ENCODE results near the gene TNS1.

The TNS1 gene

DNA sequence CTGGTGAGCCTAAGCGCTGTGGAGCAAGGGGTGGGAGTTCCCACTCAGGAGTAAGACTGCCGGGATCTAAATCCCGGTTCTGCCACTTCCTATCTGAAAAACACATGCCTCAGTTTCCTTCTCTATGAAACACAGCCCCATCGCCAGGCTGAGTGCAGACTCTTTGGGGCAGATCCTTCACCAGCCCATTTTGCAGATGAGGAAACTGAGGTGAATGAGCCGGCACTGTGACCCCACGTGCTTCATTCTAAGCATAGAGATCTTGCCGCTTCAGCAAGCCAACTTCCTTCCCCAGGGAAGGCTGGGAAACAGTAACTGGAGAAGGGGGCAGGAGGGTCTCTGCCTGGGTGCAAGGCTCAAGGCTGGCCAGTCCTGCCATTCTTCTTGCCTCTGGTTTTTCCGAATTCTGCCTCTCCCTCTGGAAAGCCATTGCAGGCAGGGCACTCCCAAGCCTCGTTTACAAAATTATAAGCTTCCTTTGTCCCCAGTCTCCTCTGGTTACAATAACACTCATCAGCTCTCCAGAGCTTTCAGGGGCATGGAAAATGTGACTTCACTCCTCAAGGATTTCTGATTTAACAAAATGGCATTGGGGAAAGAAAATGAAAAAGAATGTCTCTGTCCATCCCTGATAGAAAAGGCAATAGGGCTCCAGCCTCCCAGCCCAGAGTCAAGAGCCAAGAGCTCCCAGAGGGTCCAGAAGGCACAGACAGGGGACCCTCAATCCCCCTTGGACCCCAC is 249.2 kb downstream of the TNS1 start:
- DNase-seq = no peak

DNA sequence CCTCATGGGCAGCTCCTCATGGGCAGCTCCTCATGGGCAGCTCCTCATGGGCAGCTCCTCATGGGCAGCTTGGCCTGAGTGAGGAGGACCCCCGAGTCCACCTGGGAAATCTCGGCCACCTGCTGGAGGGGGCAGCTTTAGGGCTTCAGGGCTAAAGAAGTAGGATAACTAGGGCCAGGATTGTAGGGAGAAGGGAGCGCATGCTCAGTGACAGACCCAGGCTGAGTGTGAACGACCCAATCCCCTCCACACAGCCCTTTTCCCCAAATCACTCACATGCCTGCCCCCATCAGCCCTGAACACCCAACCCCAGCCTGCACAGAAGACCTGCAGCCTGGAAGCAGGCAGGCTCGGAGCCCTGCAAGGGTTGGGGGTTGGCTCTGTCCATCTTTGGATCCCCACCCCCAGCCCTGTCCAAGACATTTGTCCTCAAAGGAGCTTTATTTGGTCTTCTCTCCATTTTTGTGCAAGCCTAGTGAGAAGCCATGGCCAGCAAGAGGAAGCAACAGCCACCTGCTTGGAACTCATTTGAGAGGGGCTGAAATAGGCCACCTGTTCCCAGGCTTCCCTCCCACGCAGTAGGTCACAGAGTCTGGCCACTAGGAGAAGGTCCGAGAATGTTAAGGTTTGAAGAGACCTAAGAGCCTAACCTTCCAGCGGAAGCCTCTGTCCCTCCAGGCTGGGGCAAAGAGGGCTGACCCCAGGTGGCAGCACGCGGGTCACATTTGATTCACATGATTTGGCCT is 249.9 kb downstream of the TNS1 start:
- no peak for DNase-seq

DNA sequence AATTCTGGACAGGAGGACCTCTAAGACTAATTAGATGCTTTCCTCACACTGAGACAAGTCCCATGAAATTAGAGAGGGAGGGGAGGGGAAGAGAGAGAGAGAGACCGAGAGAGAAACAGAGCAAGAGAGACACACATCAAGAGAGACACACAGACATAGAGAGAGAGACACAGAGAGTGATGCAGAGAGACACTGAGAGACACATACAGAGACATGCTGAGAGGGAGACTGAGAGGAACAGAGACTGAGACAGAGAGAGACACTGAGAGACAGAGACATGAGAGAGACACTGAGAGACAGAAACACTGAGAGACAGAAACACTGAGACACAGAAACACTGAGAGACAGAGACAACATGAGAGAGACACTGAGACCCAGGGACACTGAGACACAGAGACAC is 250.8 kb downstream of the TNS1 start:
- DNase-seq = no peak

DNA sequence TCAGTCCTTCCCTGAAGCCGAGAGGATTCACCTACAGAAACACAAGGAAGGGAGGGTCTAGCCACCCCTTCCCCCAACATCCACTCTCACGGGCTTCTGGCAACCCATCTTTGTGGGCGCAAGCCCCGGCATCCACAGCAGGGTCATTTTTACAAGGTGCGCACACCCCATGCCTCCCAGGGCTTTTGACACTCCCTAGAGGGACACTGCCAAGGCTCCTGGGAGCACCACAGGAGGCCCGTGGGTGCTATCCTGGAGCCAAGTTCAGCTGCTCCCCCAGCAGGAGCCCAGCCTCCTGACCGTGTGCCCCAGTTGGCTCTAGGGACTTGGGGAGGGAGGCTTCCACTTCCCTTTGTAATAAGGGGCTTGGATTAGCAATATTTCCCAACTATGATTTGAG is 251.6 kb downstream of the TNS1 start:
- DNase-seq = no peak
